NCI-H524 (cell line): ENCODE results near the gene TAS2R39.
"Not testable (repeated sequence)": the region's sequence is repeated elsewhere in the genome, so short reads cannot be mapped to it uniquely, and the experiment has no call there.

Experiments
- DNase-seq, 2 experiments: peaks; one replicate each; lab custom pipeline; 2025; lab: John Stamatoyannopoulos, UW

TAS2R39 gene

GRCh38 chr7:143183024-143183423 is at the start of gene TAS2R39:
Gene TAS2R39, plus strand, starts transcription at chr7:143183419. Its CDS starts 0 bp downstream, at chr7:143183419.
- no peak for DNase-seq

DNA sequence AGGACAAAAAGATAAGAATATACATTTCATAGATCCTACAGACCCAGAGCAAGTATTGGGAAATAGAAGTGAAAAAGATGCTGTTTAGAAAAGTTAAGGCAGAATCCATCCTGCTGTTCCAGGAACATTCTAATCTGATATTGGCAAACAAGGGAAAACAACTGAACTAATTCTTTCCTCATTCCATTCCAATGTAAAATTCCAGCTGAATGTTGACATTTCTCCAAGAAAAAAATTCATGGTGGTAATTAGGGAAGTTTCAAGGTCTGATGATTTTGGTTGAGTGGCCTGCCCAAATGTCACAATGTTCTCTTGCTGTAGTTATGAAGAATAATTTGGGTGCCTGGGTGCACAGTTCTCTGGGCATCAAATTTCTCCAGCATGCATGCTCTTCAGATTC is 36.1 kb upstream of the TAS2R39 start:
- DNase-seq: no peak

DNA sequence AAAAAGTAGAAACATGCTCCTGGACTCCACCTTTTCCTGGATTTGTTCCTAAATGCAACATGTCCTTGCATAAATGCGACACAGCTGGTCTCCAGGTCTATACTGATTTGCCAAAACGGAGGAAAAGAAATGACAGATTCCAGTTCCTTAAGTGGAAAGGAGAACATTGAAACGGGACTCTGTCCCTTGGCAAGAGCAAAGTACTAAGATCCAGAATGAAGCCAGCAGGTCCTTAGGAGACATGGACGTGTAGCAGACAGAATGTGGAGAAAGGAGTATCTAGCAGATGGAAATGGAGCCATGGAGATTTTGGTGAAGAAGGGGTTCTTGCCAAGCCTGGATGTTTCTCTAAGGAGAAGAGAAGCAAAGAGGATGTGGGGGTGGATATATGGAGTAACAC is 35.2 kb upstream of the TAS2R39 start:
- DNase-seq: no peak

DNA sequence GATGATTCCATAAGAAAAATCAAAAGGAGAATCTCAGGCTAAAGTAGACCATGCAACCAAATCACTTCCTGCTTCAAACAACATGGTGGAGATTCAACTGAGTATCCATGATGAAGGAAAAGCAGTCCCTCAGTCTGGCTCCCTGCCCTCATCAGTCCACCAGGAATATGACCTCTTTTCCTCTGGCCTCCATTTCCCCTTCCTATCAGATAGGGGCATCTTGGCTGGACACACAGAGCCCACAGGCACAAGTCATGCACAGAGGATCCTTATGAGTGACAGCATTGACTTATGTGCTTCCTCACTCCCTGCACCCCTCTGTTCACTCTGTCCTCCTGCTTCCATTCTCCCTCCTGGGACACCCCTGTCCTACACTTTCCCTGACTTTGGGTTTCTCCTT is 34.6 kb upstream of the TAS2R39 start:
- no peak for DNase-seq

- DNase-seq: not testable (repeated sequence)
These were observed 32.5 kb upstream of the TAS2R39 start for GRCh38 chr7:143150696-143151095.

GRCh38 chr7:143158617-143159016 is 24.6 kb upstream of the TAS2R39 start:
- not testable (repeated sequence) for DNase-seq

GRCh38 chr7:143171697-143172096 is 11.5 kb upstream of the TAS2R39 start:
- no peak for DNase-seq

GRCh38 chr7:143172354-143172753 is 10.9 kb upstream of the TAS2R39 start:
- DNase-seq: peak; percentile 1 to 58

DNA sequence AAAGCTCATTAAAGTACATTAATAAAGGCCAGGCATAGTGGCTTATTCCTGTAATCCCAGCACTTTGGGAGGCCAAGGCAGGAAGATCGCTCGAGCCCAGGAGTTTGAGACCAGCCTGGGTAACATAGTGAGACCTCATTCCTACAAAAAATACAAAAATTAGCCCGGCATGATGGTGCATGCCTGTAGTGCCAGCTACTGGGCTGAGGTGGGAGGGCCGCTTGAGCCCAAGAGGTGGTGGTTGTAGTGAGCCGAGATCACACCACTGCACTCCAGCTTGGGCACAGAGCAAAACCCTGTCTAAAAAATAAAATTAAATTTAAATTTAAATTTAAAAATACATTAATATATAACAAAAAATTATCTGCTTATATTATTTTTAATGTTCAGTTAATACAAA is 7.1 kb upstream of the TAS2R39 start:
- DNase-seq: no peak

GRCh38 chr7:143177374-143178119 is 5.7 kb upstream of the TAS2R39 start:
- no peak for DNase-seq

DNA sequence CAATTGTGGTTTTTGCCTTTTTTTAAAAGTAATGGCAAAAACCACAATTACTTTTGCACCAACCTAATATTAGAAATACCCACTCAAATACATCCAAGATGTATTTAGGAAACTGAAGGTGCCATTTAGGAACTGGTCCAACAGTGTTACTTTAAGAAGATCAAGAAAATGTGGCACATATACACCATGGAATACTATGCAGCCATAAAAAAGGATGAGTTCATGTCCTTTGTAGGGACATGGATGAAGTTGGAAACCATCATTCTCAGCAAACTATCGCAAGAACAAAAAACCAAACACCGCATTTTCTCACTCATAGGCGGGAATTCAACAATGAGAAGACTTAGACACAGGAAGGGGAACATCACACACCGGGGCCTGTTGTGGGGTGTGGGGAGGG is 2.4 kb upstream of the TAS2R39 start:
- not testable (repeated sequence) for DNase-seq

DNA sequence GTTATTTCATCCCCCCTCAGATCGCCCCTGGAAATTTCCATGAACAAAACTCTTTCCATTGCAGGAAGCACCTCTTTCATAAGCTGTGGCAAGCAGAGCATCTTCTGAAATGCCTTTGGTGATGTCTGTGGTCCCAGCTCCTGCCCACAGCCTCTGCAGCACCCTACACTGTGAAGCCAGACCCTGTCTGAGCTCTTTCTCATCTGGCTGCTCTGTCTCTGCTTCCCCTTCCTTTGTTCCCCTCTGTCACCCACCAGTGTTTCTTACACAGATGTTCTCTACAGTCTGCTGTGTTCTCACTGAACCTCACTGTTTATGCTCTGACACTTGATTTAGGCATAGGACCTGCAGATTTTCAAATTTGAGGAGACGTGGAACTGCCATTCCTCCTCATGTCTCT is 1.9 kb upstream of the TAS2R39 start:
- DNase-seq: no peak

- no peak for DNase-seq
These were observed 2.3 kb downstream of the TAS2R39 start for GRCh38 chr7:143185551-143185950.

DNA sequence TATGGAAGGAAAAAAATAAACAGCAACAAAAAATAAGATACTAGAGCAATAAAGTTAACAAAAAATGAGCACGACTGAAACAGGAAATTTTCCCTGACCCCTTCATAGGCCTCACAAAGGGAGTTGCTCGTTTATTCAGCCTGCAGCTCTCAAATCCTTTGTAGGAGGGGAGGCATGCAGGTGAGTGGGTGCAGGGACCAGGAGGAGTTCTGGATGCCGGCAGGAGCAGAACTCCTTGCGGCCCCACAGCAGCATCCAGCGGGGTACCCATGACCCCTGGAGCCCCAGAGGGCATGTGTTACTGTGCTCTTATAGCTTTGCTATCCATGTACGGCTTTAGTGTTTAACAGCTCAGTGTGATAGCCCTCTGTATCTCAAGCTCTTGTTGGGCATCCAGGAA is 5.8 kb downstream of the TAS2R39 start:
- no peak for DNase-seq

DNA sequence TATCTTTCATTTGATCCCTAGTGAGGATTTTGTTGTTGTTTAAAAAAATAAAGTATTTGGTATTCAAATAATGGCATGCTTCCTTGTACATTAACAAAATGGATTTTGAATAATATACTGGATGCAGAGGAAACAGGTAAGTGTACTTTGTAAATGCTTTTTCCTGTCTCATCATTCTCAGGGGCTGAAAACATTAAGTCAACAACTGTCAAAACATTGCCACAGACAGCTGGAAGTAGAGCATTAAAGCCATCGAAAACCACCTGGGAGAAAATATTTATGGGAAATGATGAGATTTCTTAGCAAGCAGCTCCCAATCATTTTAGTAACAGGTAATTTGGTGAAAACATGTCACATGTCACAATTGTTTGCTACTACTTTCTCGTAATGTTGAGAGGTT is 10.7 kb downstream of the TAS2R39 start:
- no peak for DNase-seq

DNA sequence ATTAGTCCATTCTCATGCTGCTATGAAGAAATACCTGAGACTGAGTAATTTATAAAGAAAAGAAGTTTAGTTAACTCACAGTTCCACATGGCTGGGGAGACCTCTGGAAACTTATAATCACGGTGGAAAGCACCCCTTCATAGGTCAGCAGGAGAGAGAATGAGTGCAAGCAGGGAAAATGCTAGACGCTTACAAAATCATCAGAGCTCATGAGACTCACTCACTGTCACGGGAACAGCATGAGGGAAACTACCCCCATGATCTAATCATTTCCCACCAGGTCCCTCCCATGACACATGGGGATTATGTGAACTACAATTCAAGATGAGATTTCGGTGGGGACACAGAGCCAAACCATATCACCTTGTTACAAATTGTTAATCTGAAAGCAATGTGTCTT is 15.8 kb downstream of the TAS2R39 start:
- no peak for DNase-seq

DNA sequence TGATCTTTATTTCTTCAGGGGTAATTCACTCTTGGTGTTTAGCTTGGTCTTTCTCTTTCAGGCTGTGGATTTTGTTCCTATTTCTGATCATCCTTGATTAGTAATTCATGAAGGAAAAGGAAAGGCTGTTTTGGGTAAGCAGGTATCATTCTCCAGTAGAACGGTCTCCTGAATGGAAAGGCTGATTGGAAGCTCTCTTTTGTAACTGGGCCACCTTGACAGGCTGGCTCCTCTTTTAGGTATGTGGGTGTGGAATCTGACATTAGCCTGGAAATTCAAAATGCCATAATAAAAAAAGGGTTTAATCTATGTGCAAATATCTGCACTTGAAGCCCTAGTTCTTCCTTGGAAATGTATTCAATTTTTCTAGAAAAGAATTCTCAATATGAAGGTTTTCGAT is 18.9 kb downstream of the TAS2R39 start:
- DNase-seq: no peak

DNA sequence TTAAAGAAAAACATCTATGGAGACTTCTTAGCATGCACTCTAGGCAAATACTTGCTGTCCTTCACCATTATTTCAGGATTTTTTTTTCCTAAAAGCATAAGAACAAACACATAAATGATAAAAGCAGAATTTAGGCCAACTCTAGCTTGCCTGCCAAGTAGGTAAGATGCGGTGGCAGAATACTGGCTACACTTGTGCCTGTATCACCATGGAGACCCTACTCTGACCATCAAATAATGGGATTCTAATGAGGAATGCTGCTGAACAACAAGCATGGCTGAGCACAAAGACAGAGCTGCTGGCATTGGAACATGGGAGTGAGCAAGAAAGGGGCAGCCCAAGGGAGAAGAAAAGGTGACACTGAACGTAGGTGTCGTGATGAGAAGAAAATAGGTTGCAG is 20.2 kb downstream of the TAS2R39 start:
- DNase-seq: no peak

DNA sequence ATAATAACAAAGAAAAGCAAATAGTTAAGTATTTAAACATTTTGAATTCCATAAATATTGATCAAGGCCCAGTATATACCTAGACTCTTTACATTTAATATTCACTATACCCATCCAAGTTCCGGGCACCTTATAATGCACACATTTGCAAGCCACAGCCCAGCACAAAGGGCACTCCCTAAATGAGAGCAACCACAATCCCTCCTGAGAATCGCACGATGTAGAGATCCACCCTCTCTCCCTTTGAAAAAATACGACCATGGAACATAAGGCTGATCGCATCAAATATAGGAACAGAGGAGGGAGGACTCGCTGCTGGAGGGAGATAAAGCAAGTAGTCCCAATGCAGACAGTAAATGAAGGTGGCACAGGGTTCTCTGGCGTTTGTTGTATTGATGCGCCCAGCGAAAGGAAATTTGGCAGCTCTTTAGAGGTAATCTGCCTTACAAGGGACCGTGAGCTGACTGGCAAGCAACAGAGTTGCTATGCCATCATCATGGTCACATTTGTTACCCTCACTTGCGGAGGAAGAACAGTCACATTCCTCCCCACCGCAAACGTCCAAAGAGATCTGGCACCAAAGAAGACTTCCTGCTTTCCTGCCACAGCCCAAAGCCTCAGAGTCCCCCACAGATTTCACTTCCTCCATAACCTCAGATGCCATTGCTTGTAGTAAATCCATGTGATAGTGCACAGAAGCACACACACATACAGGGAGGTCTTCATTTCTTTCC is 22.5 kb downstream of the TAS2R39 start:
- DNase-seq: no peak

- no peak for DNase-seq
These were observed 27.3 kb downstream of the TAS2R39 start for GRCh38 chr7:143210541-143210940.

- not testable (repeated sequence) for DNase-seq
These were observed 30.3 kb downstream of the TAS2R39 start for GRCh38 chr7:143213478-143213877.

GRCh38 chr7:143214789-143215679 is 31.8 kb downstream of the TAS2R39 start:
- DNase-seq: peak; percentile 59 to 83

DNA sequence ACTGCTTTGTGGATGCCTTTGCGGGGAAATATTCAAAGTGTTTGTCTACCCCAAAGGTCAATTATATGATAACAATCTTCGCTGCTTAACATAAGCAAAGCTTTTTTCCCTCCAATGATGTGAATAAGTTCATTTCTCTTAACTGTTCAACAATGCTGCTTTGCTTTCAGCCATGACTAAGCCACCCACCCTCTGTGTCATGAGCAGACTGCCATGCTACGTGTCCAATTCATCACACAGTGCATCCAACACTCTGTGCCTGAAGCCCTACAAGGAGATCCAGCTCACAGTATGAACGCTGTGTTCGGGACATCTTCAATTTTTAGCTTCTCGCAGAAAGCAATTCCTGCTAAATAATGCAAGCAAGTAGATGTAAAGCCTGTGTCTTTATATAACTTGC is 32.9 kb downstream of the TAS2R39 start:
- no peak for DNase-seq
